SK-N-SH (cell line): ENCODE results near the gene C3orf20. TPM values are rescaled to one million over a fixed set of nuclear protein-coding genes. Genes with fewer than 3 reads are reported as not detected.

Experiments used
- CTCF ChIA-PET: fragments of 300-600, 350-600 bp; formaldehyde crosslinking; extraction: SDS; loops from one replicate; lab custom pipeline; 2021; lab: Yijun Ruan, JAX
- POLR2A ChIA-PET: fragments of 350-600 bp; sonication (Branson Sonifier 250); formaldehyde crosslinking; extraction: SDS; loops from one replicate; lab custom pipeline; 2020; ENCODE audit warnings: antibody characterized with exemption, inconsistent platforms; lab: Yijun Ruan, JAX
- DNase-seq: peaks from one replicate; pipeline ENCODE4 v3.0.0; 2012
- H2AFZ ChIP-seq: fragments of 200-600 bp; sonication (generic); 2 replicates; pipeline ENCODE4 v1.8.1; 2016; ENCODE audit warnings: antibody characterized with exemption, mild to moderate bottlenecking, low read depth
- H3F3A ChIP-seq: fragments of 200-600 bp; sonication (generic); replicated peaks from 2 replicates; pipeline ENCODE3; 2016; ENCODE audit warnings: antibody characterized with exemption, mild to moderate bottlenecking; ENCODE audit not compliant: insufficient read depth
- H3K27ac ChIP-seq, 2 experiments: fragments of 200-500 bp in 1 of 2; fragments of 200-600 bp in 1 of 2; sonication (Bioruptor generic) in 1 of 2; sonication (generic), shearing (Covaris generic) in 1 of 2; 2 replicates each; pipeline versions ENCODE4 v1.5.1 to v1.6.1; 2014 to 2016; ENCODE audit warnings: low read depth in 2 of 2, inconsistent platforms in 1 of 2, low read length in 1 of 2, mild to moderate bottlenecking in 1 of 2, mixed read lengths in 1 of 2
- H3K27me3 ChIP-seq: fragments of 200-600 bp; sonication (generic), shearing (Covaris generic); 2 replicates; pipeline ENCODE4 v1.6.1; 2016; ENCODE audit warnings: mixed run types; ENCODE audit not compliant: insufficient read depth
- H3K36me3 ChIP-seq, 2 experiments: fragments of 200-500 bp in 1 of 2; fragments of 200-600 bp in 1 of 2; sonication (Bioruptor generic) in 1 of 2; sonication (generic) in 1 of 2; replicated peaks in 1 of 2; 2 replicates each; pipeline versions ENCODE3 to v1.5.1; 2014 to 2016; ENCODE audit warnings: low read length in 1 of 2, mild to moderate bottlenecking in 1 of 2; ENCODE audit not compliant: insufficient read depth in 2 of 2, control insufficient read depth in 1 of 2
- H3K4me1 ChIP-seq, 2 experiments: fragments of 200-500 bp in 1 of 2; fragments of 200-600 bp in 1 of 2; sonication (Bioruptor generic) in 1 of 2; sonication (generic), shearing (Covaris generic) in 1 of 2; 2 replicates each; pipeline versions ENCODE4 v1.5.1 to v1.6.1; 2014 to 2016; ENCODE audit warnings: low read depth in 1 of 2, low read length in 1 of 2, mixed run types in 1 of 2; ENCODE audit not compliant: insufficient read depth in 2 of 2, control insufficient read depth in 1 of 2
- H3K4me2 ChIP-seq: fragments of 200-600 bp; sonication (generic), shearing (Covaris generic); 2 replicates; pipeline ENCODE4 v1.6.1; 2017; ENCODE audit warnings: mixed run types
- H3K4me3 ChIP-seq, 2 experiments: fragments of 200-500 bp in 1 of 2; fragments of 200-600 bp in 1 of 2; sonication (Bioruptor generic) in 1 of 2; sonication (generic), shearing (Covaris generic) in 1 of 2; 2 replicates each; pipeline versions ENCODE4 v1.5.1 to v1.8.1; 2014 to 2016; ENCODE audit warnings: low read depth in 2 of 2, inconsistent platforms in 1 of 2, low read length in 1 of 2, mild to moderate bottlenecking in 1 of 2, mixed read lengths in 1 of 2, moderate library complexity in 1 of 2
- H3K79me2 ChIP-seq: fragments of 200-600 bp; sonication (generic); 2 replicates; pipeline ENCODE4 v1.8.1; 2017; ENCODE audit warnings: mild to moderate bottlenecking; ENCODE audit not compliant: insufficient read depth
- H3K9ac ChIP-seq: fragments of 200-600 bp; sonication (generic); 2 replicates; pipeline ENCODE4 v1.6.1; 2017; ENCODE audit warnings: mixed run types
- H3K9me2 ChIP-seq: fragments of 200-600 bp; sonication (generic); 2 replicates; pipeline ENCODE4 v1.6.1; 2017; ENCODE audit warnings: mixed run types
- H3K9me3 ChIP-seq: fragments of 200-600 bp; sonication (generic); 2 replicates; pipeline ENCODE4 v1.6.1; 2017; ENCODE audit warnings: mixed run types, mild to moderate bottlenecking, moderate library complexity
- H4K20me1 ChIP-seq: fragments of 200-600 bp; sonication (generic); 2 replicates; pipeline ENCODE4 v1.6.1; 2017; ENCODE audit warnings: mild to moderate bottlenecking, mixed run types; ENCODE audit not compliant: insufficient read depth
- ELF1 ChIP-seq: IDR thresholded peaks from 2 replicates; pipeline ENCODE4 v1.4.0; 2012
- EP300 ChIP-seq, 2 experiments: IDR thresholded peaks; 2 replicates each; pipeline versions ENCODE4 v1.4.0 to v1.6.1; 2012; ENCODE audit warnings: borderline replicate concordance in 1 of 2, low read depth in 1 of 2, low read length in 1 of 2
- FOSL2 ChIP-seq: IDR thresholded peaks from 2 replicates; pipeline ENCODE4 v1.4.0; 2012; ENCODE audit warnings: low read depth, mild to moderate bottlenecking, moderate library complexity, borderline replicate concordance
- FOXJ3 ChIP-seq: sonication (generic); formaldehyde crosslinking; IDR thresholded peaks from 2 replicates; pipeline ENCODE4 v1.5.1; 2020; ENCODE audit warnings: mild to moderate bottlenecking, missing genetic modification reagents
- GABPA ChIP-seq: IDR thresholded peaks from 2 replicates; pipeline ENCODE4 v1.4.0; 2012; ENCODE audit warnings: low read depth, mild to moderate bottlenecking
- JUND ChIP-seq: IDR thresholded peaks from 2 replicates; pipeline ENCODE4 v1.4.0; 2012
- MXI1 ChIP-seq: IDR thresholded peaks from 2 replicates; pipeline ENCODE4 v1.6.1; 2012; ENCODE audit warnings: mild to moderate bottlenecking, low read depth, low read length, improper control_type of control experiment
- POLR2AphosphoS5 ChIP-seq: IDR thresholded peaks from 2 replicates; pipeline ENCODE4 v1.6.1; 2012; ENCODE audit warnings: low read depth, low read length
- RCOR1 ChIP-seq: fragments of 150-350 bp; IDR thresholded peaks from 2 replicates; pipeline ENCODE4 v1.6.1; 2017; ENCODE audit warnings: antibody characterized with exemption, low read length
- SMC3 ChIP-seq: IDR thresholded peaks from 2 replicates; pipeline ENCODE4 v1.6.1; 2012; ENCODE audit warnings: low read depth, low read length, improper control_type of control experiment
- TCF12 ChIP-seq: IDR thresholded peaks from 2 replicates; pipeline ENCODE4 v1.4.0; 2012
- WGBS: methylation state at CpG from one replicate; pipeline ENCODE4 v1.1.6; 2017; ENCODE audit warnings: low lambda C conversion rate; 5-methylcytosine and 5-hydroxymethylcytosine counted together
- polyA plus RNA-seq, 3 experiments: library from polyadenylated mRNA; depleted of rRNA; stranded (reverse); fragments of >200 nt; gene quantifications; 2 replicates each; pipeline ENCODE4 v1.2.3, GENCODE V29; 2012
- TF ChIP-seq, protein P1 (sequence below): IDR thresholded peaks from 2 replicates; pipeline ENCODE4 v1.4.0; 2012; ENCODE audit warnings: low read depth
- TF ChIP-seq, protein P2 (sequence below): IDR thresholded peaks from 2 replicates; pipeline ENCODE4 v1.4.0; 2012; ENCODE audit warnings: low read depth, borderline replicate concordance
- TF ChIP-seq, protein P3 (sequence below): fragments of 150-350 bp; IDR thresholded peaks from 2 replicates; pipeline ENCODE4 v1.6.1; 2017; ENCODE audit warnings: antibody characterized with exemption, low read length, low read depth, borderline replicate concordance

The C3orf20 gene
- polyA plus RNA-seq, 1 of the 3 experiments (the other 2 are of a cell fraction) = not detected

DNA sequence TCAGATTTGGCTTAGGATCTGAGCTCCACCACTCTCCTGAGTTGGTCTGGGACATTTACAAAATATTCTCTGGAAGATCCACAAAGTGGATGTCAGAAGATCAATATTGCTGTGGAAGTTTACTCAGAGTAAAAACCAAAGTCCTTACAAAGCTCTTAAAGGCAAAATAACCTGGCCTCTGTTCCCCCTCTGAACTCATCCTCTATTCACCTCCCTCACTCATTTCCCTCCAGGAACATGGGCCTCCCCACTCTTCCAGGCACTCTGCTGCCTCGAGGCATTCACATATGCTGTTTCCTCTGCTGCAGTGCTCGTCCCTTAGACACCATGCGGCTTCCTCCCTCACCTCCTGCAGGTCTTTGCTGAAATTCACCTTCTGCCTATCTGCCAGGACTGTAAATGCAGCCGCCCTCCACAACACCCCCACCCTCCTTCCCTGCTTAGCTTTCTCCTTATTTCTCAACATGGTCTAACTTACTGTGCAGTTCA lies 42.5 kb upstream of the C3orf20 start (continued):
- TF ChIP-seq FOSL2 (no peak), EP300 (IDR thresholded peaks at IDR 0.05; ENCODE audit: borderline replicate concordance in 1 of 2, low read depth in 1 of 2, low read length in 1 of 2) (no peak), GABPA (no peak), ELF1 (no peak), SMC3 (no peak)
- TF ChIP-seq, protein P1, sequence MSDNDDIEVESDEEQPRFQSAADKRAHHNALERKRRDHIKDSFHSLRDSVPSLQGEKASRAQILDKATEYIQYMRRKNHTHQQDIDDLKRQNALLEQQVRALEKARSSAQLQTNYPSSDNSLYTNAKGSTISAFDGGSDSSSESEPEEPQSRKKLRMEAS = no peak
- TF ChIP-seq, protein P2, sequence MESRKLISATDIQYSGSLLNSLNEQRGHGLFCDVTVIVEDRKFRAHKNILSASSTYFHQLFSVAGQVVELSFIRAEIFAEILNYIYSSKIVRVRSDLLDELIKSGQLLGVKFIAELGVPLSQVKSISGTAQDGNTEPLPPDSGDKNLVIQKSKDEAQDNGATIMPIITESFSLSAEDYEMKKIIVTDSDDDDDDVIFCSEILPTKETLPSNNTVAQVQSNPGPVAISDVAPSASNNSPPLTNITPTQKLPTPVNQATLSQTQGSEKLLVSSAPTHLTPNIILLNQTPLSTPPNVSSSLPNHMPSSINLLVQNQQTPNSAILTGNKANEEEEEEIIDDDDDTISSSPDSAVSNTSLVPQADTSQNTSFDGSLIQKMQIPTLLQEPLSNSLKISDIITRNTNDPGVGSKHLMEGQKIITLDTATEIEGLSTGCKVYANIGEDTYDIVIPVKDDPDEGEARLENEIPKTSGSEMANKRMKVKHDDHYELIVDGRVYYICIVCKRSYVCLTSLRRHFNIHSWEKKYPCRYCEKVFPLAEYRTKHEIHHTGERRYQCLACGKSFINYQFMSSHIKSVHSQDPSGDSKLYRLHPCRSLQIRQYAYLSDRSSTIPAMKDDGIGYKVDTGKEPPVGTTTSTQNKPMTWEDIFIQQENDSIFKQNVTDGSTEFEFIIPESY = no peak
- TF ChIP-seq, all 33 proteins: peak for 0

DNA sequence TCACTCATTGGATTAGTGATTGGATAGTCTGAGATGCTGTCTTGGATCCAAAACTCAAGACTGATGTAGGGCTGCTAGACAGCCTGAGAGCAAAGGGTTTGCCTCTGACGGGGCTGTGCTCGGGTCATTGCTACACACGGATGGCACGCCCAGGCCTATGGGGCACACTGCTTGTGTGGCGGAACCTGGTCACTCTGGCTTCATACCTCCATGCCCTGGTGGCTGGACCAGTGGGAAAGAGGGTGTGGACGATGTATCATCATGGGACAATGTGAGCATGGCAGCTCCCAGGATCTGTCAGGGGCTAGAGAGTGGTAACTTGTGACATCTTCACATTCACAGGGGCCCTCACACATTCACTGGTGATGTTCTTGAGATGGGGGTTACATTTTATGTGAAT lies 41.5 kb upstream of the C3orf20 start:
- 68% methylated on average over 5 of the region's 6 CpGs for WGBS
- H3K4me2 ChIP-seq = no peak overlapping the region
- H3K4me1 ChIP-seq = peaks cover 0 to 8% of the 10 kb centered on the region in 2 experiments; a peak in 1 of 4 replicates
- no peak for TF ChIP-seq POLR2AphosphoS5
- TF ChIP-seq, protein P3, sequence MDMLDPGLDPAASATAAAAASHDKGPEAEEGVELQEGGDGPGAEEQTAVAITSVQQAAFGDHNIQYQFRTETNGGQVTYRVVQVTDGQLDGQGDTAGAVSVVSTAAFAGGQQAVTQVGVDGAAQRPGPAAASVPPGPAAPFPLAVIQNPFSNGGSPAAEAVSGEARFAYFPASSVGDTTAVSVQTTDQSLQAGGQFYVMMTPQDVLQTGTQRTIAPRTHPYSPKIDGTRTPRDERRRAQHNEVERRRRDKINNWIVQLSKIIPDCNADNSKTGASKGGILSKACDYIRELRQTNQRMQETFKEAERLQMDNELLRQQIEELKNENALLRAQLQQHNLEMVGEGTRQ = no peak
- no peak for TF ChIP-seq RCOR1
- no peak for TF ChIP-seq FOXJ3 (CRISPR knock-in tag)
- no peak for TF ChIP-seq JUND
- no peak for TF ChIP-seq TCF12
- TF ChIP-seq MXI1 = no peak
- TF ChIP-seq SMC3 = no peak
- no peak overlapping the region for H2AFZ ChIP-seq
- no peak for DNase-seq
- no peak overlapping the region for H3K9ac ChIP-seq
- H3K9me2 ChIP-seq = no peaks in the 10 kb centered on the region
- no peaks in the 10 kb centered on the region for H4K20me1 ChIP-seq
- no peaks in the 10 kb centered on the region for H3K79me2 ChIP-seq
- no peaks in the 10 kb centered on the region for H3K27me3 ChIP-seq
- H3K36me3 ChIP-seq = no peaks in the 10 kb centered on the region
- ChIA-PET CTCF (interaction anchor here (1.1 to 1.9 kb wide), 4 partner anchors 16 to 48 kb away, joined by 3 to 9 read pairs (median 4); partner anchors contain the start of gene CCDC174), POLR2A (no interaction called here)
- H3F3A ChIP-seq = no peaks in the 10 kb centered on the region
- no peak overlapping the region for H3K27ac ChIP-seq
- H3K9me3 ChIP-seq = no peaks in the 10 kb centered on the region
- H3K4me3 ChIP-seq = no peak overlapping the region
